HuH-7.5 (cell line): Measurements from ENCODE around the gene NDE1.

Source experiments
- DNase-seq: peaks from one replicate; pipeline ENCODE4 v3.0.0; 2011; ENCODE audit warnings: low spot score

The NDE1 gene

DNA sequence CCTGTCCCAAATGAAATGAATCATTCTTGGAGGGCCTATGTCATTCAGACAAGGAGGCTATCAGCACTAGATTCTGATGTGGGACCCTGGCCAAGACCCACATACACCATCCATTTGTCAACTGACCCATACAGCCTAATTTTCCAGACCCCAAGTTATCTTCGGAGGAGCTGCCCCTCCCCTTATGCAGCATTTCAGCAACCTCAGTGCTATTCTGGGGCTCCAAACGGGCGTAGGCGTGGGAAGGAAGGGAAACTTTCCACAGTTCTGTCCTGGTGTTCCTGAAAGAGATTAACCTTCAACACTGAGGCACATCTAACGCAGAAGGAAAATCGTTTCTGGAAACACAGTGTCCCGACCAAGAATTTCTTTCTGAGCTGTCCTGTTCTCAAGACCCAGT is 120.1 kb downstream of the NDE1 start:
- DNase-seq, result no peak

GRCh38 chr16:15770512-15770911 is 120.5 kb downstream of the NDE1 start:
- DNase-seq, result no peak

DNA sequence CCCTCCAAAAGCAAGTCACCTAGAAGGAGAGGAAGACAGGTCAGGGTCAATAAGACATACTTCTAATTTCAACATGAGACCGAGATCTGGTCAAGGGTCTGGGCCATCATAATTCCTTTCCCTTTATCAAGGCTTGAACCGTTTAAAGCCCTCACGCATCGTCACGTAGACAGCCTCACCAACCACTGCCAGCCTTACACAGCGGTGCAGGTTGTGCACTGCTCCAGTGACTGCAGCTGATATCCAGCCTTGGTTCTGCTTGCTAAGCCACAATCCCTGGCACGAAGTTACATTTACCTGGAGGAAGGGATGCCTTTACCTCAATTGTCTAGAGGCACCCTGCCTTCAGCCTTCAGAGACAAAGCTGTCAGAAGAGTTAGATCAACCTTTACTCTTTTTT is 121.6 kb downstream of the NDE1 start:
- no peak for DNase-seq

DNA sequence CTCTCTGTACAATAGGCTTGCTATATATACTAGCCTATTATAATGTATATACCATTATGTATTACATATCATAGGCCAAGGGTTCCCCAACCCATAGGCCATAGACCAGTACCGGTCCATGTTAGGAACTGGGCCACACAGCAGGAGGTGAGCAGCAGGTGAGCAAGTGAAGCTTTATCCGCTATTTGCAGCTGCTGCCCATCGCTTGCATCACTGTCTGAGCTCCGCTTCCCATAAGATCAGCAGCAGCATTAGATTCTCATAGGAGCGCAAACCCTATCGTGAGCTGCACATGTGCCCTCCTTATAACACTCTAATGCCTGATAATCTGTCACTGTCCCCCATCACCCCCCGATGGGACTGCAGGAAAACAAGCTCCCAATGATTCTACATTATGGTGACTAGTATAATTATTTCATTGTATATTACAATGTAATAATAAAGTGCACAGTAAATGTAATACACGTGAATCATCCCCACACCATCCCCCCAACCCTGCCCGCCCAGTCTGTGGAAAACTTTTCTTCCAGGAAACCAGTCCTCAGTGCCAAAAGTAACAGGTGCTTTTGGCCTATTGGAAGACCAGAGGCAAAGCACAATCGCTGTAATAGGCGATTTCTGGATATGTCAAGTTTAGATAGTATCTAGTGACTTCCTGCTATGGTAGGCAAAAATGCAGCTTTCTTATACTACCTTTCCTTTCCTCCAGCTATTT is 122.7 kb downstream of the NDE1 start:
- no peak for DNase-seq

DNA sequence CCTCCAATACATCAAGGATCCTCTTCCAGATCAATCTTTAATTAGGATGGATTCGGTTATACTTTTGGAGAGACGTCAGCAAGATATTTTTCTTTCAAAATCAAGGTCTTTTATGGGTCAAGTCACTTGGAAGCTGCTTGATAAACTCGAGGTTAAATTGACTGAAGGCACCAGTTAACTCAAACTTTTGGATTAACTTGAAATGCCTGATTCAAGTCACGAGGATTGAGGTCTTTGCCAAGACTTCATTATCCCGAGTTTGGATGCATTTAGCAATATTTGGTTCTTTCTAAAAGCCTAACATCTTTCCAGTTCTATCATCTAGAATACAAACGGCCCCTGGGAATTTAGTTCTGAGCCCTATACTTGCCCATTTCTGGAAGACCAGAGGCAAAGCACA is 123.9 kb downstream of the NDE1 start:
- DNase-seq, result no peak

DNA sequence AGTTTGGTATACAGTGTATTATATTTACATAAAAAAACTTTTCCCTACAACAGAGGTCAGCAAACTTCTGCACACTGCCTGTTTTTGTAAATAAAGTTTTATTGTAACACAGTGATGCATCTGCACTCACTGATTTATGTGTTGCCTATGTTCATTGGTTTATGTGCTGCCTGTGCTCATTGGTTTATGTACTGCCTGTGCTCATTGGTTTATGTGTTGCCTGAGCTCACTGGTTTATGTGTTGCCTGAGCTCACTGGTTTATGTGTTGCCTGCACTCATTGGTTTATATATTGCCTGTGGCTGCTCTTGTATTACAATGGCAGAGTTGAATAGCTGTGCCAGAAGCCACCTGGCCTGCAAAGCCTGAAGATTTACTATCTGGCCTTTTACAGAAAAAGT is 125.2 kb downstream of the NDE1 start:
- DNase-seq, result no peak

- no peak for DNase-seq
Observed at GRCh38 chr16:15775663-15776304, 125.7 kb downstream of the NDE1 start.
